Measurements from ENCODE around the gene FAM185A. TPM values are rescaled to one million over a fixed set of nuclear protein-coding genes. Genes with fewer than 3 reads are reported as not detected.

Gene FAM185A
- polyA plus RNA-seq, 1 donor from 2014 or later, result 3.1 TPM

DNA sequence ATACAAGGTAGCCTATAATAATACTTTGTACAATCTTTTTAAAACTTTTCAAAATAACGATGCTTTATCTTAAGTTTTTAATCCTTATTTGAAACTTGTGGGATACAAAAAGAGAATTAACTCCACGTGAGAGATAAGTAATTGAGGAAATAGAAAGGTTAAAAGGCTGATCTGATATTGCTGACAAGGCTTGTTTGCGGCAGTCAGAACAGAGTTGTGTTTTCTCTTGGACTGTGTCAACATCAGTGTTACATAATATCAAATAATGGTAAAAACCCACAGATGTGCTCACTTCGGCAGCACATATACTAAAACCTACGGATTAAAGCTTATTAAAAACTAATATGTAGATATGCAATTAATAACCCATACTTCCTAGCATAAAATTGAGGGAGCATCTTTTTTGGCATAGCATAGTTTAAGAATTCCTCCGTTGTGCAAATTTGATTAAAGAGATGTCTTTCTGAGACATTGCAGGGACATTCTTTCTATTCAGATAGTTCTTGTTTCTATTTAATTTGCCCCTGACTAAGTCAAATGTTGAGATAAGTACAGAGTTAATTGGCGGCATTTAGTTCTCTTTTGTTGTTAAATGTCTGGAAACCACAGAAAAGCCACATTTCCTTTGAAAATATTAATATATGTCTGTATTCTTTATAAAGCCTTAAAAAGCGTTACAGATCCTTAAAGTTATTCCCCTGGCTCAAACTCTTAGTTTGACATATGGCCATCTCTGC lies 63.3 kb downstream of the FAM185A start:
- no peak overlapping the region for H3K4me3 Mint-ChIP-seq
- no peaks in the 10 kb centered on the region for H3K9me3 Mint-ChIP-seq
- H3K4me1 Mint-ChIP-seq, result no peaks in the 10 kb centered on the region
- H3K36me3 Mint-ChIP-seq, result peaks cover 9% of the 10 kb centered on the region
- no peaks in the 10 kb centered on the region for H3K27me3 Mint-ChIP-seq
- H3K27ac Mint-ChIP-seq, result no peak overlapping the region

DNA sequence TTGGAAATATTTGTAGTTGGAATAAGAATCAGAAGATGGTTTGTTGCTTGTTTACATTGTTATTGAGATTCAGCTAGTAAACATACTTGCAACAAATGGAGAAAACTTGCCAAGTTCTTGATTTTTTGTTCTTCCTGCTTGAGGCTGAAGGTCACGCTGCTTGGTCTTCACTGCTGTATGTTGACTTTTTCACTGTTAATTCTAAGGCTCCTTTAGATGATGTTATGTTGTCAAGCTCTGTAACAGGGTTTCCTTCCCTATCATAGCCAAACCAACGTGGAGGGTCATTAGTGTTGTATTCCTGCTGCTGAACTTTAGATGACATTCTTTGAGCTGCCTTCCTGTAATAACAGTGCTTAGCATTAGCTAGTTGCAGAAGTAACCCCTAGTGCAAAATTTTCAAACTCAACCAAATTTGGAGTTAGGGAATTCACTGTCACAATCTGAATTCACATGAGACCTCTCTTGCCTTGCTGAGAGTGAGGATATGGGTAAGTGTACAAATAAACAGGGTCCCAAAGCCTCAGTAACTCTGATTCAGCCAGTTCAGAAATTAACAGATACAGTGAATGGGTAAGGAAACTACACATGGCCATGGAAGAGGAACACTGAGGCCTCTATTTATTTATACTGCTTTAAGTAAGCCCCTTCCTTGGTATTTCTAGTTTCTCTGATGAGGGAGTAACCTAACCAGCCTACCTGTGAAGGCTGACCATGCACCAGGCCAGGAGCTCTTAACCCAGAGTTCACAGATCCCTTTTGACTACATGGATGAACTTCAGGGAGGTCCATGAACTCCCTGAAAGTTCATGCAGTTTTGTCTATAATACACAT lies 64.6 kb downstream of the FAM185A start:
- Mint-ChIP-seq H3K4me3 (no peak overlapping the region), H3K36me3 (peaks cover 13% of the 10 kb centered on the region), H3K27ac (peak overlapping the region in 1 of 3 donors; percentile 44), H3K9me3 (no peaks in the 10 kb centered on the region), H3K27me3 (no peaks in the 10 kb centered on the region), H3K4me1 (no peaks in the 10 kb centered on the region)

DNA sequence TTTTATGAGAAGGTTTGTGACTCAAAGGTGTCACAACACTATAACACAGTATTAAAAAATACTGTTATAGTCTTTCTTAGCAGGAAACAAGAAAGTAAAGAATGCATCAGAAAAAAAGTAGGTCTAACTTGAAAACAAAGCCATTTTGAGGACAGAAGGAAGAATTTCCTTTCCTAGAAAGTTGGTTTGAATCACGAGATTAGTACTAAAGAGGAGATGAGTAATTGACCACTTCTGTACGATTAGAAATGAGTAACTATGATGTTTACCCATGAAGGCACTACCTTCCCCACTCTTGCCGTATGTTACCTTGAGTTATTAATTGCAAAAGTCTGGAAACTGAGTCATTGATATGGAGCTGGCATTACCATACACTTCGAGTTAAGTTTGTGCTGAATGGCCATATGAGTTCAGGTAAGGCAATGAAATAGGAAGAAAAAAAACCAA lies 65.2 kb downstream of the FAM185A start:
- no peak overlapping the region for H3K4me3 Mint-ChIP-seq
- no peaks in the 10 kb centered on the region for H3K4me1 Mint-ChIP-seq

DNA sequence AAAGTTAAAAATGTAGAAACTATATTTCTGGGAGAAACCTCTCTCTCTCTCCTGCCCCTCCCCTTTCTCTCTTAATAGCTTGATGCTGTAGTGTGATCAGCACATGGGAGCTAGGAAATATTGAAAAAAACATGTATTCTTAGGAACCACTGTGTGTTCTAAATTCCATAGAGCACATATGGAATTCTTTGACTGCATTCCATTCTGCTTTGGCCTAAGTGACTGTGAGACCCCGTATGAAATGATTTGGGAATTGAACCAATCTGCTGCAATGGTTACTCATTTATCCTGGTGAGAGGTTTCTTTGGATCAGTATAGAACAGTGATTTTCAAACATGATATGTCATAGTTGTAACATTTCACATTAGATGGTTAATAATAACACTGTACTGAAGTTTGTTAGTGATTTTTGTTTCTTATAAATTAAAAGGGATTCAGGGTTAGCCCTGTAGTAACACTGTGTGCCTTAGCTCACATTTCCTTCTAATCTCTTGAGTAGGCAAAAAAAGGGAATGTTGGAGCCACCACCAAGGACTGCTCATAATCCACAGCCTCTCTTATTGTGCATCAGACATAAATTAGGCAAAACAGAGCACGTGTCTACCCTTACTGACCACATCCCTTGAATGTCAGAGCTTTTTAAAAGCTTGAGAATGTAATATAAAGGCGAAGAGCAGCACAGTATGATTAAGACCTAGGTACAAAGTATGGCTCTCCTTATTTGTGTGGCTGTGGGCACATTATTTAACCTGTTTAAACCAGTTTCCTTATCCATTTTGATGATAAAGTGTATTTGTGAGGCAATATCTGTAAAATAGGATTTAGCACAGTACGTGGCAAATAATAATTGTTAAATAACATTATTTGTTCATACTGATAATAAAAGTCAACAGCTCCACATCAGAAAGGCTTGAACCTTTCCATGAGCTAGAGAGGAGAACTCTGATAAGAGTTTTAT lies 69.1 kb downstream of the FAM185A start:
- H3K4me3 Mint-ChIP-seq, result no peak overlapping the region
- no peak overlapping the region for H3K27ac Mint-ChIP-seq

More for the DNA sequence above, 65.2 kb downstream of the FAM185A start:
- H3K27ac Mint-ChIP-seq, result no peak overlapping the region
- no peaks in the 10 kb centered on the region for H3K9me3 Mint-ChIP-seq
- H3K27me3 Mint-ChIP-seq, result no peaks in the 10 kb centered on the region
- peaks cover 13% of the 10 kb centered on the region for H3K36me3 Mint-ChIP-seq

DNA sequence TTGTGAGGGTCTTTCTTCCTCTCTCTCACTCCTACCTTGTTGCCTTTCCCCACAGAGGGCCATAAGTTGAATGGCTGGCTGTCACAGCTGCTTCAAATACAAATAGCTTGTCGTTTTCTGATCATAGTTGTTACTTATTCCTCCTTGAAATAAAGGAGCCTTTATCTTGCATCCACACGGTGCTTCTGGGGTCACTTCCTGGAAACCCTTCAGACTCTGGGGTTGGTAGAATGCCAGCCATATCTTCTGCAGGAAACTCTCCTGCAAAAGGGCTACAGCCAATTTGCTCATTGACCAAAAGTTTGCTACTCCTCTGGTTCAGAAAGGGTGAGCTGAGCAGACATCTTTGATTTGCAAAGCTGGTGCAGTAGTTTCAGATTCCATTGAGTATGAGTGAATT lies 70.4 kb downstream of the FAM185A start:
- Mint-ChIP-seq H3K27ac (no peak overlapping the region), H3K27me3 (no peaks in the 10 kb centered on the region), H3K4me1 (no peaks in the 10 kb centered on the region), H3K36me3 (peaks cover 26% of the 10 kb centered on the region), H3K9me3 (no peaks in the 10 kb centered on the region), H3K4me3 (no peak overlapping the region)

More for the DNA sequence above, 69.1 kb downstream of the FAM185A start:
- Mint-ChIP-seq H3K36me3 (peaks cover 25% of the 10 kb centered on the region), H3K27me3 (no peaks in the 10 kb centered on the region), H3K9me3 (no peaks in the 10 kb centered on the region), H3K4me1 (no peaks in the 10 kb centered on the region)

DNA sequence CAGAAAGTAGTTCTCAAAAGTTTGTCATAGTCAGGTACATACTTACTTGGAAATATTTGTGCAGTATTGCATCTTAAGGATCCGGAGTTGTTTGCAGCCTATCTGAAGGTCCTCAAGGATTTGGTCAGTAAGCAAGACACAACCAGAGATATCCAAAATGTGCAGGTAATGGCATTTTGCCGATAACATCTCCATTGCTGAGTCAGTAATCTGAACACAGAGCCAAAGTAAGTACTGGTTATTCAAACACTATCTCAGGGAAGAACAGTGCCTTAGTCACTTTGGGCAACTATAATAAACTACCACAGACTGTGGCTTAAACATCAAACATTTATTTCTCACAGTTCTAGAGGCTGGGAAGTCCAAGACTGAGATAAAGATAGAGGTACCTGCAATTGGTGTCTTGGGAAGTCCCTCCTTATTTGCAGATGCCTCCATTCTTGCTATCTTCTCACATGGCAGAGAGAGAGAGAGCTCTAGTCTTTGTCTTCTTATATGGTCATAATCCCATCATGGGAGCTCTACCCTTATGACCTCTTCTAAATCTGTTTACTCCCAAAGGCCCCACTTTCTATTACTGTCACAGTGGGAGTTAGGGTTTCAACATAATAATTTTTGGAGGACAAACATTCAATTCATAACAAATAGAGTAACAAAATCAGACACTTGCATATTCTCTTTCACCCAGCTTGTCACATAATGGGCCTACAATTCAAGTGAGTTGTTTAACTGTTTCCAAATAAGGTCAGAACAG lies 73.4 kb downstream of the FAM185A start:
- no peaks in the 10 kb centered on the region for H3K27me3 Mint-ChIP-seq

DNA sequence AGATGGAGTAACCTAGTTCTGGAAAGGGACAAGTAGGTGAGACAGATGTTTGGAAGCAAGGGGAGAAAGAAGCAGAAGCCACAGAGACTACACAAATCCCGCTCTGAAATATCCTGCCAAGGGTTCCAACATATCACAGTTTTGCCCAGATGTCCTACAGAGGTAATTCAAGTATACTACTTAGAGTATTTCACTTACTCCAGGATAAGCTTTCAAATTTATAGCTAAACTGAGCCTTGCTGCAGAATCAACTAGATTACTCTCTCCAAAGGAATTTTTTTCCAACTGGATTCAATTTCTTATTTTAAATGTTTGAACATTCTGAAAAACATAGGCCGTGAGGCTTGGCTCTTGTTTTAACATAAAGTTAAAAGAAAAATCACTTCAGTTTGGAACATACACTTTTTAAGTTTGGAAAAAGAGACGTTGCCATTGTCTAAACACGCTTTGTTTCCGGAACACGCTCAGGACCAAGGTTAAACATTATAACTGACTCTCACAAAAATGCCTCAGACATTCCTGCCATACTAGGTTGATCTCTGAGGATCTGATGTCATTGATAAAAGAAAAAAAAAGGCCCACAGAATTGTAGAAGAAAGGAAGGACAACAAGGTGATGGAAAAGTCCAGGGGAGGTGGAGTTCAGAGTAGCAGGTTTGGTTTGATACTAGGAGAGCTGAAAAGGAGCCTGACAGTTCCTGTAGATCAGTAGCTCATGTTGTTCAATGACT lies 74.8 kb downstream of the FAM185A start:
- H3K27ac Mint-ChIP-seq, result no peak overlapping the region
- H3K4me3 Mint-ChIP-seq, result no peak overlapping the region
- peaks cover 20% of the 10 kb centered on the region for H3K36me3 Mint-ChIP-seq
- H3K9me3 Mint-ChIP-seq, result peaks cover 0 to 2% (median 0%) of the 10 kb centered on the region in 3 donors
- H3K27me3 Mint-ChIP-seq, result no peaks in the 10 kb centered on the region
- no peaks in the 10 kb centered on the region for H3K4me1 Mint-ChIP-seq

More for the DNA sequence above, 73.4 kb downstream of the FAM185A start:
- H3K4me1 Mint-ChIP-seq, result no peaks in the 10 kb centered on the region
- no peaks in the 10 kb centered on the region for H3K9me3 Mint-ChIP-seq
- no peak overlapping the region for H3K27ac Mint-ChIP-seq
- H3K4me3 Mint-ChIP-seq, result no peak overlapping the region
- H3K36me3 Mint-ChIP-seq, result peaks cover 25% of the 10 kb centered on the region

DNA sequence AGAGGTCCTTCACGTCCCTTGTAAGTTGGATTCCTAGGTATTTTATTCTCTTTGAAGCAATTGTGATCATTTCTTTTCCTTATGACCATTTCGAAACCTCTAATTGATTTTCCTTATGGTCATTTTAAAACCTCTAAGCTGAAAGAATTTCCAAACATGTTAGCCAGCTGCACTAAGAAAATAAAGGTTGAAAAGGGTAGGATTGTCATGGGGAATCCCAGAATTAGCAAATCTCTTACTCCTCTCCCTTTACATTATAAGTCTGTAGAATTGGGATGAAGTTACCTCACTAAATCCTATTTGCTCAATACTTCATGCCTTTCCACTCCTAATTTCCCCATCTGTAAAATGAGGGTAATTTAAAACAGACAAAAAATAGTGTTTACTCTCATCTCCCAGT lies 79.5 kb downstream of the FAM185A start:
- Mint-ChIP-seq H3K4me3 (no peak overlapping the region), H3K9me3 (peaks cover 0 to 2% (median 0%) of the 10 kb centered on the region in 3 donors), H3K36me3 (peaks cover 13% of the 10 kb centered on the region)

DNA sequence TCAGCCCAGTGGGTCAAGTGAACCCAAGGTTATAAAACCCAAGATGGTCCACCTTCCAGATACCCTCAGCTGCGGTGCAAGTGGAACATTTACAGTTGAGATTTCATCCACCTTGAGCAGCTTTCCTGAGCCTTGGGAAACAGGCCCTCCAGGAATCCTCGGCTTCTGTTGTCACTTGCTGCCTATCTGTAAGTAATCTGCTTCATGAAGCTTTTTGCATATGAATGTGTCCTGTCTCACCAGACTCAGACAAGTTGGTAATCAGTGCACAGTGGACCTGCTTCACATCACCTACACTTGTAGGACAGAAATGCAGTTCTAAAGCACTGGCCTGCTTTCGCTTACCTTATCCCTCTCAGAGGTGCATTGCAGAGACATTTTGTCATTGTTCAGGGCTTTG lies 80.3 kb downstream of the FAM185A start:
- Mint-ChIP-seq H3K4me3 (no peak overlapping the region), H3K27me3 (no peaks in the 10 kb centered on the region), H3K36me3 (peaks cover 11% of the 10 kb centered on the region), H3K9me3 (peaks cover 0 to 2% (median 0%) of the 10 kb centered on the region in 3 donors), H3K4me1 (no peaks in the 10 kb centered on the region), H3K27ac (no peak overlapping the region)

More for the DNA sequence above, 79.5 kb downstream of the FAM185A start:
- Mint-ChIP-seq H3K27ac (no peak overlapping the region), H3K27me3 (no peaks in the 10 kb centered on the region), H3K4me1 (no peaks in the 10 kb centered on the region)

DNA sequence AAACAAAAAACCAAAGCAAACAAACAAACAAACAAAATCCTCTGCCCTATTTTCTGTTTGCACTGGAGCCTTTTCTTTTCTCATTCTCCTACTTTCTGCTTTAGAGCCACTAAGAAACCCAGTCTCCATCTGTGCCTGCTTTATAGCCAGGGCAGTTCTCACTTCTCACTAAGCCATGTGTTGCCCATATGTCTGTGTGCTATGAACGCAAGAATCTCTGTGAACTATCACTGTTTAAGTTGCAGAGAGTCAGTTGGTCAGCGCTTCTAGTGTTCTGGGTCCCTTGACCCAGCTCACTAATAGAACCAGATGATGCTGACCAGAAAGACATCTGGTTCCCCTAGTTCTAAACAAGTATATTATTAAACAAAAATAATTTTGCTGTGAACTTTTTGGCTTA lies 81.4 kb downstream of the FAM185A start:
- Mint-ChIP-seq H3K36me3 (peaks cover 12% of the 10 kb centered on the region), H3K4me3 (no peak overlapping the region), H3K27me3 (no peaks in the 10 kb centered on the region), H3K27ac (no peak overlapping the region), H3K4me1 (no peaks in the 10 kb centered on the region), H3K9me3 (peaks cover 0 to 2% (median 0%) of the 10 kb centered on the region in 3 donors)

DNA sequence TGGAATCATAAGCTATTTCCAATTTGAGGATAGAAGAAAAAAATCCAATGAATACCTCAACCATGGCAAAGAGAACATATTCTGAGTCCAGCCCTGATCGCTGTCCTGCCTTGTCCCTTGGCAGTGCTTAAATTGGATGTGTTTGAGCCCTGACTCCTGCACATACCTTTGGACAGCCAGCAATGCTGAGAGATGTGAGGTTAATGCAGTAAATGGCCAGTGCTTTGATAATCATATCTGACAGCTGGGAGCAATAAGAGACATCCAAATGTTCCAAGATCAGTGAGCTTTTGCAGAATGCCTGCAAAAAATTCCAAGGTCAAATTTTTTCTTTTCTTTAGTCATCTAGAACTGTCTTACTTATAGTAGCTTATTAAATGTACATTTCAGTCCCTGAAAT lies 83.9 kb downstream of the FAM185A start:
- Mint-ChIP-seq H3K9me3 (peaks cover 0 to under 1% (median 0%) of the 10 kb centered on the region in 3 donors), H3K27me3 (no peaks in the 10 kb centered on the region), H3K36me3 (peaks cover 14% of the 10 kb centered on the region), H3K4me1 (no peaks in the 10 kb centered on the region), H3K4me3 (no peak overlapping the region), H3K27ac (no peak overlapping the region)

DNA sequence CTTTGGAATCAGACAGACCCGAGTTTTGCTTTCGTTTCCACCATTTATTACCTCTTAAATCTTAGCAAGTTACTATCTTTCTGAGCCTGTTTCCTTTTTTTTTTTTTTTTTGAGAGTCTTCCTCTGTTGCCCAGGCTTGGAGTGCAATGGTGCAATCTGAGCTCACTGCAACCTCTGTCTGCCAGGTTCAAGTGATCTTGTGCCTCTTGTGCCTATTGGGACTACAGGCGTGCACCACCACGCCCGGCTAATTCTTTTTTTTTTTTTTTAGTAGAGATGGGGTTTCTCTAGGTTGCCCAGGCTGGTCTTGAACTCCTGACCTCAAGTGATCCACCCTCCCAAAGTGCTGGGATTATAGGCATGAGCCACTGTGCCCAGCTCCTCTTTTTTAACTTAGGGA lies 84.5 kb downstream of the FAM185A start:
- Mint-ChIP-seq H3K4me3 (no peak overlapping the region), H3K4me1 (no peaks in the 10 kb centered on the region), H3K27ac (no peak overlapping the region), H3K36me3 (peaks cover 14% of the 10 kb centered on the region), H3K27me3 (no peaks in the 10 kb centered on the region), H3K9me3 (no peaks in the 10 kb centered on the region)

DNA sequence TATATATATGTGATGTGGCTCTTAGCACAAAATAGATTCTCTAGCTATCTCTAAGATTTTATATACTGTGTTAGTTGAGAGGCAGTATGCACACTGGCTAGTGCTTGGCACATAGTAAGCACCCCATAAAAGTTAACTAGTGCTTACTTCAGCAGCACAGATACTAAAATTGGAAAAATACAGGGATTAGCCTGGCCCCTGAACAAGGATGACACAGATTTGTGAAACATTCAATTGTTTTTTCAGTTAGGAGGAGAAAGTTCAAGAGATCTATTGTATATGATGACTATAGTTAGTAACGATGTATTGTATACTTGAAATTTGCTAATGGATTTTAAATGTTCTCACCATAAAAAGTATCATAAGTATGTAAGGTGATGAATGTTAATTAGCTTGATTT lies 85.7 kb downstream of the FAM185A start:
- Mint-ChIP-seq H3K36me3 (peaks cover 14% of the 10 kb centered on the region), H3K4me1 (no peaks in the 10 kb centered on the region), H3K27me3 (no peaks in the 10 kb centered on the region), H3K4me3 (no peak overlapping the region), H3K9me3 (no peaks in the 10 kb centered on the region), H3K27ac (no peak overlapping the region)

DNA sequence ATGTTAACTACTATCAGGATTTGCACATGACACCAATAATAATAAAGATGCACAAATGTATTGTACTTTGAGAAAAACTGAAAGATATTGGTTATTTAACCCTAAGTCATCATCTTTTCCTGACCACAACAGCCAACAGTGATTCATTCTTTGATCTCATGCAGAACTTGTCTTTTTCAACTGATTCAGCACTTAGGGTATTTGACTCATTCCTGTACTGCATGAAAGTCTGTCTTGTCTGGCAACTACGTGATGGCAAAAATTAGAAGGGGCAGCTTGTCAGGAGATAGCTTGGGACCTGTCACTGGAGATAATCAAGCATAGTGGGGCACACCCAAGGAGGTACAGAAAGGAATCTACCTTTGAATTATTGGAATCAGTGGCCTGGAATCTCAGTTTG lies 86.2 kb downstream of the FAM185A start:
- Mint-ChIP-seq H3K27ac (no peak overlapping the region), H3K9me3 (no peaks in the 10 kb centered on the region), H3K4me3 (no peak overlapping the region), H3K4me1 (no peaks in the 10 kb centered on the region), H3K36me3 (peaks cover 13% of the 10 kb centered on the region), H3K27me3 (no peaks in the 10 kb centered on the region)
